ENCODE data around the gene KCNQ1. TPM values are rescaled to one million over a fixed set of nuclear protein-coding genes. Genes with fewer than 3 reads are reported as not detected.

The KCNQ1 gene
- total and polyA plus RNA-seq, 9 of the 15 experiments (the other 6 are each of a cell fraction or from before 2014, with no cell fraction given) = 0.44 TPM; not detected in 8

- no peak for TF ChIP-seq ZNF224 (CRISPR knock-in tag; IDR thresholded peaks at IDR 0.05)
- TF ChIP-seq KLF10 (CRISPR knock-in tag; IDR thresholded peaks at IDR 0.05) = no peak
- peak; percentile 11; the same call in 1 of the 2 replicates for TF ChIP-seq ATF3 (IDR thresholded peaks at IDR 0.05)
- no peak for TF ChIP-seq ATF3 (CRISPR knock-in tag; conservative IDR thresholded peaks at IDR 0.05)
- no peak for TF ChIP-seq GABPA (tag; conservative IDR thresholded peaks at IDR 0.05; ENCODE audit: low read depth)
- no peak for TF ChIP-seq CREB3 (tag; conservative IDR thresholded peaks at IDR 0.05; ENCODE audit: low read depth)
- TF ChIP-seq TCFL5 (CRISPR knock-in tag; conservative IDR thresholded peaks at IDR 0.05) = no peak
- TF ChIP-seq GATAD2A (IDR thresholded peaks at IDR 0.05) = no peak
- TF ChIP-seq PATZ1 (CRISPR knock-in tag; IDR thresholded peaks at IDR 0.05; ENCODE audit: borderline replicate concordance) = no peak
- 0 out of 2 replicates have a peak, but pooled peaks have one; percentile 16 for TF ChIP-seq ZFX (CRISPR knock-in tag; IDR thresholded peaks at IDR 0.05)
- no peak for TF ChIP-seq ZNF592 (IDR thresholded peaks at IDR 0.05)
- no peak for TF ChIP-seq DEAF1 (CRISPR knock-in tag; IDR thresholded peaks at IDR 0.05)
- no peak for TF ChIP-seq ZNF274 (IDR thresholded peaks at IDR 0.05; ENCODE audit: borderline replicate concordance, low read depth, low read length)
- no peak for TF ChIP-seq GABPB2 (CRISPR knock-in tag; conservative IDR thresholded peaks at IDR 0.05)
- no peak for TF ChIP-seq ZNF449 (CRISPR knock-in tag; IDR thresholded peaks at IDR 0.05)
Measured at GRCh38 chr11:2667940-2668339, 223.1 kb downstream of the KCNQ1 start (continued).
